Gastroesophageal sphincter (tissue), 4 donors: ENCODE results near the gene PGBD5. TPM values are rescaled to one million over a fixed set of nuclear protein-coding genes. Genes with fewer than 3 reads are reported as not detected.

Experiments
- ATAC-seq: fragments of 150-250 bp; one replicate; pipeline ENCODE4 v1.9.1; 2016; ENCODE audit warnings: mild to moderate bottlenecking, moderate library complexity
- H3K27ac ChIP-seq, 4 donors: fragments of 200-600 bp; sonication (generic) in 3 of 4; 1 replicate in 3 of 4; 2 replicates in 1 of 4; pipeline ENCODE4 v1.5.1; 2016 to 2019
- H3K27me3 ChIP-seq: fragments of 200-600 bp; sonication (generic); one replicate; pipeline ENCODE4 v1.5.1; 2019
- H3K36me3 ChIP-seq, 2 donors: fragments of 200-600 bp; sonication (generic); one replicate each; pipeline ENCODE4 v1.5.1; 2019; ENCODE audit warnings: control low read depth in 1 of 2
- H3K4me1 ChIP-seq, 3 donors: fragments of 200-600 bp; sonication (generic); 1 replicate in 2 of 3; 2 replicates in 1 of 3; pipeline ENCODE4 v1.5.1; 2016 to 2019; ENCODE audit warnings: control low read depth in 2 of 3
- H3K4me3 ChIP-seq, 2 donors: fragments of 200-600 bp; sonication (generic); one replicate each; pipeline ENCODE4 v1.5.1; 2019; ENCODE audit warnings: mild to moderate bottlenecking in 1 of 2, moderate library complexity in 1 of 2
- H3K9me3 ChIP-seq, 3 donors: fragments of 200-600 bp; sonication (generic); one replicate each; pipeline ENCODE4 v1.5.1; 2017 to 2019; ENCODE audit warnings: control low read depth in 2 of 3
- EP300 ChIP-seq: sonication (generic); formaldehyde crosslinking; IDR thresholded peaks from one replicate; pipeline ENCODE4 v1.6.1; 2017; ENCODE audit warnings: antibody characterized with exemption, mild to moderate bottlenecking
- POLR2A ChIP-seq, 2 donors: fragments of 450-650 bp; IDR thresholded peaks; one replicate each; pipeline ENCODE4 v1.6.1; 2017; ENCODE audit warnings: antibody characterized with exemption in 2 of 2, mild to moderate bottlenecking in 2 of 2, moderate library complexity in 1 of 2
- POLR2AphosphoS5 ChIP-seq: sonication (generic); formaldehyde crosslinking; IDR thresholded peaks from one replicate; pipeline ENCODE4 v1.6.1; 2017; ENCODE audit warnings: antibody characterized with exemption
- WGBS, 2 donors: methylation state at CpG; one replicate each; pipeline ENCODE4 v1.1.5; 2018; ENCODE audit warnings: low coverage in 1 of 2; 5-methylcytosine and 5-hydroxymethylcytosine counted together
- total RNA-seq, 4 donors: library from RNA; depleted of rRNA; stranded (reverse); fragments of >200 nt; gene quantifications; one replicate each; pipeline ENCODE4 v1.1.0, GENCODE V29; 2016
- TF ChIP-seq, protein P1 (sequence below), 4 experiments: fragments of 200-600 bp in 2 of 4; fragments of 450-650 bp in 2 of 4; sonication (generic) in 1 of 4; IDR thresholded peaks; one replicate each; pipeline ENCODE4 v1.5.1; 2017 to 2019; ENCODE audit warnings: antibody characterized with exemption in 4 of 4, mild to moderate bottlenecking in 2 of 4, moderate library complexity in 2 of 4

PGBD5 gene
- total RNA-seq, 4 donors from 2014 or later = 0.15 to 1.1 (median 0.33) TPM

GRCh38 chr1:230427094-230427876 lies 1.2 kb upstream of the PGBD5 start:
- TF ChIP-seq EP300 = no peak
- TF ChIP-seq, protein P1, sequence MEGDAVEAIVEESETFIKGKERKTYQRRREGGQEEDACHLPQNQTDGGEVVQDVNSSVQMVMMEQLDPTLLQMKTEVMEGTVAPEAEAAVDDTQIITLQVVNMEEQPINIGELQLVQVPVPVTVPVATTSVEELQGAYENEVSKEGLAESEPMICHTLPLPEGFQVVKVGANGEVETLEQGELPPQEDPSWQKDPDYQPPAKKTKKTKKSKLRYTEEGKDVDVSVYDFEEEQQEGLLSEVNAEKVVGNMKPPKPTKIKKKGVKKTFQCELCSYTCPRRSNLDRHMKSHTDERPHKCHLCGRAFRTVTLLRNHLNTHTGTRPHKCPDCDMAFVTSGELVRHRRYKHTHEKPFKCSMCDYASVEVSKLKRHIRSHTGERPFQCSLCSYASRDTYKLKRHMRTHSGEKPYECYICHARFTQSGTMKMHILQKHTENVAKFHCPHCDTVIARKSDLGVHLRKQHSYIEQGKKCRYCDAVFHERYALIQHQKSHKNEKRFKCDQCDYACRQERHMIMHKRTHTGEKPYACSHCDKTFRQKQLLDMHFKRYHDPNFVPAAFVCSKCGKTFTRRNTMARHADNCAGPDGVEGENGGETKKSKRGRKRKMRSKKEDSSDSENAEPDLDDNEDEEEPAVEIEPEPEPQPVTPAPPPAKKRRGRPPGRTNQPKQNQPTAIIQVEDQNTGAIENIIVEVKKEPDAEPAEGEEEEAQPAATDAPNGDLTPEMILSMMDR (IDR thresholded peaks at IDR 0.05) = no peak
- 31 to 35% methylated on average over 7 to 11 of the region's 11 CpGs for WGBS, 2 donors
- H3K27me3 ChIP-seq = peaks cover 91% of the 10 kb centered on the region
- peaks cover 0 to 20% (median 4%) of the 10 kb centered on the region in 3 donors for H3K4me1 ChIP-seq
- H3K36me3 ChIP-seq = no peaks in the 10 kb centered on the region
- no peak overlapping the region for H3K4me3 ChIP-seq
- no peak for ATAC-seq
- H3K27ac ChIP-seq = no peak overlapping the region
- no peaks in the 10 kb centered on the region for H3K9me3 ChIP-seq

- TF ChIP-seq POLR2AphosphoS5 (no peak), POLR2A (IDR thresholded peaks at IDR 0.05) (no peak), EP300 (no peak)
- TF ChIP-seq, protein P1 (IDR thresholded peaks at IDR 0.05) = no peak
- WGBS, 2 donors = no CpG with 5 or more reads among the region's 108 CpGs
- Histone ChIP-seq H3K4me3 (peak overlapping the region in 1 of 2 donors; percentile 64), H3K27ac (no peak overlapping the region), H3K4me1 (peaks cover 0 to 20% (median 4%) of the 10 kb centered on the region in 3 donors), H3K27me3 (peaks cover 94% of the 10 kb centered on the region), H3K9me3 (peaks cover 0 to 5% (median 0%) of the 10 kb centered on the region in 3 donors), H3K36me3 (no peaks in the 10 kb centered on the region)
- ATAC-seq = no peak
These were observed 660 bp downstream of the PGBD5 start for GRCh38 chr1:230425252-230426091.

DNA sequence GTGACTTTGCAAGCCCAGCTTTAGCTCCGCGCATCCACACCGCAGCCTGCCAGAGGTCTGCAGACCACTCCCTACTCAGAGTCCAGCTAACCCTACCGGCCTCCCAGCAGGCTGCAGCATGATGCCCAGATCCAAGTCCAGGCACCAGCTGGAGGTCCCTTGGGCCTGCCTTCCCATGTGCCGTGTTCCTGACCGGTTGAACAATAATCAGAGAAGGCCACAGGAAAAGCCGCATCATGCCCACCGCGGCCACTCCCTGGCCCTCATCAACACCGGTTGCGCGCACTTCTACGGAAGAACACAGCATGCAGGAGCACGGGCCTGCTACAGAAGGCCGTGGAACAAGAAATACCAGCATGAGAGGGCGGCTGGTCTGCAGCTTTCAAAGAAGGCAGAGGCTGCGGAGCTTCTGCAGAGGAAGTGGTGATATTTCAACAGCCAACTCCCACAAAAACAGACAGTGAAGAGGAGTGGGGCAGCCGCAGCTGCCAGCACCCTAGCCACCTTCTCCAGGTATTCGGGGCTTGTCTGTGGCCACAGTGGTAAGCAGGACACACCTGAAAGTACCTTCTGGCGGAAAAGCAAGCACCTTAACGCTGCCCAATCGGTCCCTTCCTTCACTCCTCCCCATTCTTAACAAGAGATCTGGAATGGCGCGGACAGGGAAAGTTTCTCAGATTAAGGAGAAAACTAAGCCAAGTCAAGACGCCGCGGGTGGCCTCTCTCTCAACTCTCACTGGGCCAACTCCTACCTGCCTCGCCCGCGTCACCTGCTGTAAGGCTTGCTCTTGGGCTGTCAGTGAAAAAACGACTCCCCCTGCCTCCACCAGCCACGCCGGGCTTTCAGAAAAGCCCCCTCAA lies 1.5 kb downstream of the PGBD5 start:
- H3K27ac ChIP-seq = no peak overlapping the region
- 2 to 13% methylated on average over 10 to 14 of the region's 33 CpGs for WGBS, 2 donors
- TF ChIP-seq, protein P1 (IDR thresholded peaks at IDR 0.05) = no peak
- no peak for TF ChIP-seq POLR2AphosphoS5
- no peak for TF ChIP-seq POLR2A (IDR thresholded peaks at IDR 0.05)
- no peak for TF ChIP-seq EP300
- H3K27me3 ChIP-seq = peaks cover 94% of the 10 kb centered on the region
- no peaks in the 10 kb centered on the region for H3K36me3 ChIP-seq
- ATAC-seq = no peak
- peak overlapping the region in 1 of 2 donors; percentile 49 for H3K4me3 ChIP-seq
- peaks cover 0 to 7% (median 0%) of the 10 kb centered on the region in 3 donors for H3K9me3 ChIP-seq
- H3K4me1 ChIP-seq = peaks cover 0 to 20% (median 4%) of the 10 kb centered on the region in 3 donors

DNA sequence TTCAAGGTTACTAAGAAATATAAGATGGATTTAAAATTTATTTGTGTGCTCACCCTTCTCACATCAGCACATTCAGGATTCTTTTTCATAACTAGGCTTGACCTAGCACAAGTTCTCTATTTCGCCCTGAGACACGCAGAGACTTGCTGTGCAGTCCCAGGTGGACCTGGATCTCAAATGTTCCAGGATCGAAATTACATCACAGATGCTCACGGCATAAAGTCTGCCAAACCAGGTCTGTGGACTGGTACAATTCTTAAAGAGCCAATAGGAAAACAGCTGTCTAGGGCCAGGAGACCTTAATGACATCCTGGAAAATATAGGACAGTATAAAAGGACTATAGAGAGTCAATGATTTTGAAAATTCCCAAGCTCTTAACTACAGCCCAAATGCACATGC lies 2.2 kb downstream of the PGBD5 start:
- WGBS, 2 donors = 40 to 77% methylated on average over 1 to 4 of the region's 4 CpGs
- H3K27me3 ChIP-seq = peaks cover 94% of the 10 kb centered on the region
- H3K4me1 ChIP-seq = peaks cover 0 to 20% (median 4%) of the 10 kb centered on the region in 3 donors
- peaks cover 0 to 7% (median 0%) of the 10 kb centered on the region in 3 donors for H3K9me3 ChIP-seq
- H3K27ac ChIP-seq = no peak overlapping the region
- H3K36me3 ChIP-seq = no peaks in the 10 kb centered on the region
- TF ChIP-seq POLR2A (IDR thresholded peaks at IDR 0.05) = no peak
- no peak for TF ChIP-seq EP300
- TF ChIP-seq, protein P1 (IDR thresholded peaks at IDR 0.05) = no peak
- TF ChIP-seq POLR2AphosphoS5 = no peak
- no peak overlapping the region for H3K4me3 ChIP-seq
- ATAC-seq = no peak
